GM12878 (cell line): ENCODE measurements around the gene ZNF837. TPM values are rescaled to one million over a fixed set of nuclear protein-coding genes. Genes with fewer than 3 reads are reported as not detected.

Source experiments
- ATF2 ChIP-seq: IDR thresholded peaks from 2 replicates; pipeline ENCODE4 v1.6.1; 2012; ENCODE audit warnings: low read length, inconsistent platforms
- CBFB ChIP-seq: IDR thresholded peaks from 2 replicates; pipeline ENCODE4 v1.6.1; 2016; ENCODE audit warnings: antibody characterized with exemption, low read depth
- ELK1 ChIP-seq: IDR thresholded peaks from 2 replicates; pipeline ENCODE4 v1.6.1; 2012; ENCODE audit warnings: low read depth, low read length, improper control_type of control experiment
- EZH2 ChIP-seq: IDR thresholded peaks from 2 replicates; pipeline ENCODE4 v1.6.1; 2012; ENCODE audit warnings: low read depth, mild to moderate bottlenecking, control low read depth, inconsistent platforms, low read length, borderline replicate concordance; ENCODE audit not compliant: control insufficient read depth
- FOXM1 ChIP-seq: IDR thresholded peaks from 2 replicates; pipeline ENCODE4 v1.6.1; 2012; ENCODE audit warnings: low read depth, mild to moderate bottlenecking, inconsistent platforms, low read length, moderate library complexity
- GATAD2B ChIP-seq: fragments of 450-650 bp; conservative IDR thresholded peaks from 2 replicates; pipeline ENCODE4 v1.6.1; 2017; ENCODE audit warnings: low read depth, mild to moderate bottlenecking, moderate library complexity
- IRF3 ChIP-seq: fragments of 450-650 bp; IDR thresholded peaks from 2 replicates; pipeline ENCODE4 v1.6.1; 2014; ENCODE audit warnings: mild to moderate bottlenecking
- IRF4 ChIP-seq: IDR thresholded peaks from 2 replicates; pipeline ENCODE4 v1.6.1; 2011; ENCODE audit warnings: low read depth, low read length
- JUNB ChIP-seq: IDR thresholded peaks from 2 replicates; pipeline ENCODE4 v1.6.1; 2016; ENCODE audit warnings: antibody characterized with exemption, mild to moderate bottlenecking
- JUND ChIP-seq: IDR thresholded peaks from 2 replicates; pipeline ENCODE4 v1.6.1; 2012; ENCODE audit warnings: low read depth, mild to moderate bottlenecking, low read length, improper control_type of control experiment, moderate library complexity
- MYC ChIP-seq: IDR thresholded peaks from 2 replicates; pipeline ENCODE4 v1.6.1; 2011; ENCODE audit warnings: mild to moderate bottlenecking, low read length, moderate library complexity, inconsistent platforms; ENCODE audit not compliant: insufficient read depth, insufficient replicate concordance, insufficient read length, severe bottlenecking
- RELB ChIP-seq: fragments of 450-650 bp; IDR thresholded peaks from 2 replicates; pipeline ENCODE4 v1.6.1; 2017; ENCODE audit warnings: low read depth, mild to moderate bottlenecking, moderate library complexity
- SKIL ChIP-seq: fragments of 450-650 bp; IDR thresholded peaks from 2 replicates; pipeline ENCODE4 v1.6.1; 2017; ENCODE audit warnings: mild to moderate bottlenecking, low read depth, inconsistent platforms; ENCODE audit not compliant: poor library complexity, severe bottlenecking
- SMARCA5 ChIP-seq: fragments of 450-650 bp; IDR thresholded peaks from 2 replicates; pipeline ENCODE4 v1.6.1; 2017; ENCODE audit warnings: mild to moderate bottlenecking
- SUPT20H ChIP-seq: IDR thresholded peaks from 2 replicates; pipeline ENCODE4 v1.6.1; 2011; ENCODE audit warnings: low read depth, mild to moderate bottlenecking, low read length, moderate library complexity, borderline replicate concordance; ENCODE audit not compliant: control insufficient read depth
- TCF7 ChIP-seq: IDR thresholded peaks from 2 replicates; pipeline ENCODE4 v1.6.1; 2014; ENCODE audit warnings: antibody characterized with exemption, borderline replicate concordance
- USF1 ChIP-seq: IDR thresholded peaks from 2 replicates; pipeline ENCODE4 v1.6.1; 2011; ENCODE audit warnings: borderline replicate concordance, low read depth, mild to moderate bottlenecking, moderate library complexity, mixed read lengths, low read length; ENCODE audit not compliant: insufficient read depth; ENCODE audit errors: extremely low read length
- YBX1 ChIP-seq: fragments of 450-650 bp; IDR thresholded peaks from 2 replicates; pipeline ENCODE4 v1.6.1; 2016; ENCODE audit warnings: antibody characterized with exemption
- YY1 ChIP-seq: IDR thresholded peaks from 2 replicates; pipeline ENCODE4 v1.6.1; 2011; ENCODE audit warnings: low read depth, mild to moderate bottlenecking, low read length
- ZNF274 ChIP-seq: IDR thresholded peaks from one replicate; pipeline ENCODE4 v1.8.0; 2011; ENCODE audit not compliant: insufficient read length, insufficient read depth
- ZZZ3 ChIP-seq: IDR thresholded peaks from 2 replicates; pipeline ENCODE4 v1.6.1; 2011; ENCODE audit warnings: low read depth; ENCODE audit not compliant: control insufficient read depth, insufficient read length
- polyA plus RNA-seq, 11 experiments: library from polyadenylated mRNA; depleted of rRNA in 4 of 11; unstranded in 6 of 11; stranded (reverse) in 5 of 11; fragments of >200 nt; fragmentation: Nextera tagmentation in 4 of 11; fragmentation: Illumina TruSeq in 1 of 11; extraction: Ambion mirVana in 4 of 11; extraction: Trizol in 1 of 11; gene quantifications; 1 replicate in 1 of 11; 2 replicates in 10 of 11; pipeline versions ENCODE4 v1.2.1 to v1.2.3, GENCODE V29; 2011 to 2016; ENCODE audit warnings: inconsistent platforms in 2 of 11, missing spikeins in 2 of 11, low read depth in 1 of 11
- total RNA-seq, 4 experiments: library from RNA; depleted of rRNA in 3 of 4; stranded (reverse); fragments of >200 nt in 3 of 4; fragmentation: Illumina TruSeq in 1 of 4; extraction: Trizol in 1 of 4; gene quantifications; 2 replicates each; pipeline versions ENCODE4 v1.2.1 to v1.2.3, GENCODE V29; 2013 to 2021

The ZNF837 gene
- total and polyA plus RNA-seq, 10 of the 15 experiments (the other 5 are each of a cell fraction or from before 2014, with no cell fraction given) = 0.07 to 2.9 (median 2.0) TPM; not detected in 2

- TF ChIP-seq SUPT20H = no peak
- TF ChIP-seq CBFB = peak; percentile 94
- no peak for TF ChIP-seq YBX1
- TF ChIP-seq YY1 = peak; percentile 64; the same call in 1 of the 2 replicates
- no peak for TF ChIP-seq ATF2
- TF ChIP-seq ZNF274 = no peak
- 0 out of 2 replicates have a peak, but pooled peaks have one; percentile 46 for TF ChIP-seq ELK1
- no peak for TF ChIP-seq TCF7
- no peak for TF ChIP-seq SKIL
- no peak; the same call in 1 of the 2 replicates for TF ChIP-seq RELB
- TF ChIP-seq MYC = peak; percentile 55
- peak; percentile 69; the same call in 1 of the 2 replicates for TF ChIP-seq IRF3
- no peak for TF ChIP-seq JUND
- TF ChIP-seq GATAD2B = peak; percentile 61
- no peak for TF ChIP-seq ZZZ3
- no peak for TF ChIP-seq JUNB
- TF ChIP-seq EZH2 = no peak
- TF ChIP-seq IRF4 = no peak
- TF ChIP-seq SMARCA5 = peak; percentile 93
- TF ChIP-seq USF1 = peak; percentile 15
- no peak; the same call in 1 of the 2 replicates for TF ChIP-seq FOXM1
Measured at GRCh38 chr19:58386576-58387337, 5.9 kb upstream of the ZNF837 start, which contains the start of gene RPS5 (continued).
